Measurements from ENCODE around the gene SMIM26.

Gene SMIM26

DNA sequence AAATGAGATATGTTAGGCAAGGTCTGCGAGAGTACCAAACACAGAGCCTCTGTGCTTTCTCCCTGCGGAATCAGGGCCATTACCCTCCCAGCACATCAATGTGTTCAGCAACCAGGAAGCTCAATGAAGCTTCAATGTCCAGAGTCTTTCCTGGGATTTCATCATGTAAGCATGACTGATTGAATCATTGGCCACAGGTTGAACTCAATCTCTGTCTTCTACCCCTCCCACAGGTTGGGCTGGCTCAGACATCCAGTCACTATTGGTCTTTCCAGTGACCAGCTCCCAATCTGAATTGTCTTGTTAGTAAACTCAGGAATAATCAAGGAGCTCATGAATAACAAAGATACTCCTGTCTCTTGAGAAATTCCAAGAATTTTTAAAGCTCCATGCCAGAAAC, 17.9 kb downstream of the SMIM26 start:
- DNase-seq: no peak

DNA sequence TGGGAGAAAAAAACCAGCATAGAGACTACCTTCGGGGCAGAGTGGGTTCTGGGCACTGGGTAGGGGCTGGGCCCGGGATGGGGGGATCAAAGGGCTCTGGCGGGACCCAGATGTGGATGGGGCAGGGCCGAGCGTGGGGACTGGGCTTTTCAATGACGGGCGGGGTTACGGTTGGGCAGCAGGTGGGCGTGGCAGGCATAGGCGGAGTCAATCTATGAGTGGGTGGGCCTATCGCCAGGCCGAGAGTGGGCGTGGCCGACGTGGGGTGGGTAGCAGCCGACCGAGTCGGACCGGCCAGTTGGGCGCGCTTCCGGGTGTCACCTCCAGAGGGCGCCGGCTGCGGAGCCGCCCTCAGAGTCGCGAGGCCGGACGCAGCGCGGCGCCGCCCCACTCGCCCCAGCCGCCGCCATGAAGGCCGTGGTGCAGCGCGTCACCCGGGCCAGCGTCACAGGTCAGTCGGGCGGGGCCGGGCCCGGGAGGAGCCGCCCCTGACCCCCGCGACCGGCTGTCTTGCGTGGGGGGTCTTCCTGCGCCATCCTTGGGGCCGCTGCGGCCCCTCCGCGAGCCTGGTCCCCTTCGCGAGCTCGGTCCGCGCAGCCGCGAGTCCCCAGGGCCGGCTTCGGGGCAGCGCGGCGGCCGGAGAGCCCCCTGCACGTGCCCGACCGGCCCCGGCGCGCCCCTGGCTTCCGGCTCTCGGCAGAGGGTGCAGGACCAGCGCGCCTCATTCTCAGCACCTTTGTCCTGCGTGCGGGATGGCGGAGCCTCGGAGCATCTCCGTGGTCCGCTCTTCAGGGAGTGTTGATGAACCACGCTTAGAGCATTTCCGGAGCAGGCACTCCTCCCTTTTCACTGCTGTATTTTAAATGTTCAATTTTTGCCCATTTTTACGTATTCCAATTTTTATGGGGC, 20.7 kb downstream of the SMIM26 start, which contains the start of gene DTD1:
DTD1 (plus strand) TSS at position 390 of the 909 bp plus-strand sequence; CDS start at position 409, 19 bp downstream.
- peak; percentile 40 for DNase-seq

GRCh38 chr20:18588574-18588933, 21.3 kb downstream of the SMIM26 start:
- DNase-seq: no peak

DNA sequence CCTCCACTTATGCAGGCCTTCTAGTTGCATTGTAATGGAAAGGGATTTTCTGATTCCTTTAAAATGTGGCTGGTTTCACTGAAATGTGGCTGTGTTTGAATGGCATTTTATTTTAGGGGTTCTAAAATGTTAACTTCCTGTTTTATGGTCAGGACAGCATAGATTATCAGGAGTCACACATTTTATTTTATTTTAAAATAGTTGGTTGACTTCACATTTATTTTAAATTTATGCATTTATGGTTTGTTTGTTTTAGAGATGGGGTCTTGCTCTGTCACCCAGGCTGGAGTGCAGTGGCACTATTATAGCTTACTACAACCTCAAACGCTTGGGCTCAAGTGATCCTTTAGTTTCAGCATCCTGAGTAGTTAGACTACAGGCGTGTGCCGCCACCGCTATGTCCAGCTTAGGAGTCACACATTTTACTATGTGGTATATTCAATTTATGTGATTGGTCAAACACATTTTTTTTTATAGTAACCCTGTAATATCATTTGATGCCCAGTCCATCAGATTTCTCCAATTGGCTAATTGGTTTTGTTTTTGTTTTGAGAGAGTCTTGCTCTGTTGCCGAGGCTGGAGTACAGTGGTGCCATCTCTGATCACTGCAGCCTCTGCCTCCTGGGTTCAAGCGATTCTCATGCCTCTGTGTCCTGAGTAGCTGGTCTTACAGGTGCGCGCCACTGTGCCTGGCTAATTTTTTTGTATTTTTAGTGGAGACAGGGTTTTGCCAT, 22.9 kb downstream of the SMIM26 start:
- no peak for DNase-seq

DNA sequence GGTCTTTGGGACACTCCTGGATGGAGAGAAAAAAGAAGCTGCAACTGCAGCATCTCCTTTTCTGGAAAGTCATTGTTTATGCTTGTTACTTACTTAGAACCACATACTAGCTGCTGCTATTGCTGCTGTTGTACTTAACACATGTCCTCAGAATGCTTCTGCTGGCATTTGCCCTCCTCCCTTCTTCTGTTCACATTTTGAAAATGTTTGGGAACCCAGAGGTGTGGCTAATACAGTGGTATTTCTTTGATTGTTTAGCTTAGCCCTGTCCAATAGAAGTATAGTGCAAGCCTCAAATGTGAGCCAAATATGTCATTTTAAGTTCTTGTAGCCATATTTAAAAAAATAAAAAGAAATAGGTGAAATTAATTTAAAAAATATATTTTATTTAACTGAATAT, 29.0 kb downstream of the SMIM26 start:
- DNase-seq: no peak

DNA sequence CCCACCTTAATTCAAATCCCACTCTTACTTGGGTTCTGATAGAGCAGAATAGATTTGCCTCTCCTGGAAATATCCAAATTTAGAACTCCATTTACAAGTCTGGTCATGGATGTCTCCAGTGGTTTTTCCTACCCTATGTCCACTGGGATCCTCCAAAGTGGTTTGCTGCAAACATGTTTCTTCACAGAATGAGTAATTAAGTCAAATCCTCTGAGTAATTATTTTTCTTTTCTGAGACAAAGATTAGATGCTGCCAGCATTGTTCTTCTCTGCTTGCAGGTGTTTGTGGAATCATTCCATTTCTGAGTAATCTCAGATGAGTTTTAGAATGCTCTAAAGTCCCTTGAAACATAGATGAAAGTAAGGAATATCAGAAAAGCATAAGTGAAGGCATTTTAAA, 42.5 kb downstream of the SMIM26 start:
- DNase-seq: no peak

DNA sequence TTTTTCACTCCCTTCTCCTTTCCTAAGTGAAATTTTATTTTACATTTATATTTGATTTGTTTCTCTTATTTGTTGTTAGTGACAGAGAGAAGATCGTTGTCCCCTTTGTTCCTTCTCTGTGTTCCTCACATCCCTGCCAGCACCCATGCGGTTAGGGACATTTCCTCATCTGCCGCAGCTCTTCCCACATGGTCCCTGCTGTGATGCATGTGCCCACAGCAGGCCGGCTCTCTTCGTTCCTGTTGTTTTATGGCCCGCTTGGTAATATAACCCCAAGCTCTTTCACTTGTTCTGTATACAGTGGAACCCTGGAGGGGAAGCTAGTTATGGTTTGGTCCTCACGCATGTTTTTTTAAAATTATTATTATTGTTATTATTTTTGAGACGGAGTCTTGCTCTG, 44.3 kb downstream of the SMIM26 start:
- DNase-seq: peak; percentile 28

DNA sequence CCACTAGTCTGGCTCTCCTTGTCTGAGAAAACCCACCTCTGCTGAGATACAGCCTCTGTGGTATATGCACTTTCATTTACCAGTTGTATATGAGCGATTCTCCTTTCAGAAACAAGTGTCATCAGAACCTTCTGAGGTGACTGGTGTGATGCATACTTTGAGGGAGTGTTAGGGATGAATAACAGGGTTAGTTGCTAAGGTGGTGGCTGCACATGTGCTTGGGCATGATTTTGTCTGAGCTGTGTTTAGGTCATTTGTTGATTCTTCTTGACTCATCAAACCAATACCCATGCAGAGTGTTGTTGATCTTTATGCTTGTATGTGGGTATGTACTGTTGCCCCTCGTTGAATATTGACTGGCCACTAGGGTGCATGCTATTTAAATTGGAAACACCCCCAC, 46.3 kb downstream of the SMIM26 start:
- DNase-seq: no peak

DNA sequence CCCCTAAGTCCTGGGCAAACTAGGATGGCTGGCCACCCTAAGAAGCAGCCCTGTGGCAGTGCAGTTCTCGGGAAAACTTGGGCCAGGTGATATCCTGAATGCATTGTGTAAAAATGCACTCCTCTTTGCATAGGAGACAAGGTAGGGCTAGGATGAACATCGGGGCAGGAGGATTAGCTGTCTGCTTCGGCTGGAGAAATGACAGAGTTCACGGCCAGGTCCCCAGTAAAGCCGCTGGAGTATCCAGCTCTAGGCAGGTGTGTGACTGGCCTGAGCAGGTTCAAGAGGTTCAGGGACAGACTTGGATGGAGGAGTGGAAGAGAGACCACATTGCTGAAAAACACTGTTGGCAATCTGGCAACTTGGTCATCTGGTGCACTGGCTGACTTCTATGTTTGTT, 47.0 kb downstream of the SMIM26 start:
- DNase-seq: no peak

DNA sequence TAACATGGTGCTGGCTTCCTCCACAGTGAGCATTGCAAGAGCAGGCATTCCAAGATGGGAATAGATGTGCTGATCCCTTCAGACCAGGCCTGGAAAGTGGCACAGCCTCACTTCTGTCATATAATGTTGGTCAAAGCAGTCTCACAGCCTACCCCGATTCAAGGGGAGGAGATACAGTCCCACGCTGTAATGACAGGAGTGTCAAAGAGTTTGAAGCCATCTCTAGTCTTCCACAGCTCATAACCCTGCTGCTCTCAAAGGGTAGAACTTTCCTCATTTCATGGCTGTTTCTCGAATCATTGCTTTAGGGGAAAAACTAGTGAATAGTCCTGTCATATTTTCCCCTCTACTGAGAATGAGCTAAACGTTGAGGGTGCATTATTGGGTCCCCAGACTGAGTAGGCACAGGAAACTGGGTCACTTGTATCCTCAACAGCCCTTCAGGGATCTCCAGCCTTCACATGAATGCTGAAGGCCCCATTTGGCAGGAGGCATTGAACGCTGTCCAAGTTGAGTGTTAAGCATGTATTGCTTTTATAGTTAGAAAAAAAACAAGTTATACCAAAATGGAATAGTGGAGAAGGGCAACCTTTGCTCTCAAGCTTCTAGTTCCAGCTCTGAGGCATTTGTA, 47.9 kb downstream of the SMIM26 start:
- no peak for DNase-seq

All from NCI-H2081 treated with DMSO at 0.1 percent for 48 hours (cell line).